Measurements from ENCODE around the gene GPR18. TPM values are rescaled to one million over a fixed set of nuclear protein-coding genes. Genes with fewer than 3 reads are reported as not detected.

GPR18 gene
- total RNA-seq, 1 experiment from 2014 or later = not detected

DNA sequence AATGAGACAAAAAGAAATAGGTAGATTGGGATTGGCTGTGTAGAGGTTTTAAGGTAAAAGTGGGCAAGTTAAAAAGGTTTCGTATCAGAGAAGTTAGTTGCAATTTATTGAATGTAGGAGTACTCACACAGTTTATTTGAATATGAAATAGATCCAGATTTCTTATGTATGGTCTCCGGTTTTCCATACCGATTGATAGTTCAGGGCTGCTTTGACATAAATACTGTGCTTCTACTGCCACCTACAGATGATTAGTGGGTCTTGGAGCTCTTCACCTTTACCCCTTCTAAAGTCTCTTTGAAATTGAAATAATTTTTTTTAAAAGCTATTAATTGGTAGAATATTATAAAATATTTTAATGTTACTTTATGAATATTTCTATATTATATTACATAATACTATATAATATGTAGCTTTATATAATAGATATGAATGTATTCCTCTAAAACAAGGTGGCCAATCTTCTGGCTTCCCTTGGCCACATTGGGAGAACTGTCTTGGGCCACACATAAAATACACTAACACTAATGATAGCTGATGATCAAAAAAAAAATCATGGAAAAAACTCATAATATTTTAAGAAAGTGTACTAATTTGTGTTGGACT is 7.7 kb upstream of the GPR18 start:
- Histone ChIP-seq H3K9me2 (ENCODE audit: insufficient read depth) (no peaks in the 10 kb centered on the region), H4K20me1 (ENCODE audit: insufficient read depth) (peaks cover 35% of the 10 kb centered on the region; the same call in 1 of the 2 replicates), H3K27me3 (ENCODE audit: insufficient read depth, low read depth) (no peaks in the 10 kb centered on the region), H3F3A (ENCODE audit: insufficient read depth, low read depth) (peaks cover 44% of the 10 kb centered on the region), H3K9me3 (ENCODE audit: insufficient read depth, low read depth) (no peaks in the 10 kb centered on the region), H3K4me1 (replicated peaks; ENCODE audit: insufficient read depth) (no peaks in the 10 kb centered on the region), H3K27ac (no peak overlapping the region), H3K36me3 (ENCODE audit: low read depth) (peaks cover 7% of the 10 kb centered on the region; the same call in 1 of the 2 replicates), H2AFZ (no peak overlapping the region), H3K4me3 (no peak overlapping the region), H3K4me2 (no peak overlapping the region), H3K79me2 (ENCODE audit: low read depth) (peaks cover 32% of the 10 kb centered on the region)
- ChIA-PET CTCF (interaction anchor here (0.6 to 1.0 kb wide), 6 partner anchors 67 to 609 kb away, joined by 3 to 8 read pairs (median 4); no protein-coding TSS in a partner anchor), POLR2A (ENCODE audit: unreplicated experiment) (no interaction called here)
- BruUV-seq (replicated peaks) = no TSS peak
- intact Hi-C loops (cut with micrococcal nuclease; ENCODE audit: unreplicated experiment) = loop anchor here (1.0 to 10.0 kb wide), 4 partner anchors 90 to 424 kb away; no protein-coding TSS in a partner anchor
- TF ChIP-seq, protein P1, sequence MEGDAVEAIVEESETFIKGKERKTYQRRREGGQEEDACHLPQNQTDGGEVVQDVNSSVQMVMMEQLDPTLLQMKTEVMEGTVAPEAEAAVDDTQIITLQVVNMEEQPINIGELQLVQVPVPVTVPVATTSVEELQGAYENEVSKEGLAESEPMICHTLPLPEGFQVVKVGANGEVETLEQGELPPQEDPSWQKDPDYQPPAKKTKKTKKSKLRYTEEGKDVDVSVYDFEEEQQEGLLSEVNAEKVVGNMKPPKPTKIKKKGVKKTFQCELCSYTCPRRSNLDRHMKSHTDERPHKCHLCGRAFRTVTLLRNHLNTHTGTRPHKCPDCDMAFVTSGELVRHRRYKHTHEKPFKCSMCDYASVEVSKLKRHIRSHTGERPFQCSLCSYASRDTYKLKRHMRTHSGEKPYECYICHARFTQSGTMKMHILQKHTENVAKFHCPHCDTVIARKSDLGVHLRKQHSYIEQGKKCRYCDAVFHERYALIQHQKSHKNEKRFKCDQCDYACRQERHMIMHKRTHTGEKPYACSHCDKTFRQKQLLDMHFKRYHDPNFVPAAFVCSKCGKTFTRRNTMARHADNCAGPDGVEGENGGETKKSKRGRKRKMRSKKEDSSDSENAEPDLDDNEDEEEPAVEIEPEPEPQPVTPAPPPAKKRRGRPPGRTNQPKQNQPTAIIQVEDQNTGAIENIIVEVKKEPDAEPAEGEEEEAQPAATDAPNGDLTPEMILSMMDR (conservative IDR thresholded peaks at IDR 0.05) = peak; percentile 77
- TF ChIP-seq EZH2 (IDR thresholded peaks at IDR 0.05; ENCODE audit: low read depth) = no peak
- DNase-seq = no peak

DNA sequence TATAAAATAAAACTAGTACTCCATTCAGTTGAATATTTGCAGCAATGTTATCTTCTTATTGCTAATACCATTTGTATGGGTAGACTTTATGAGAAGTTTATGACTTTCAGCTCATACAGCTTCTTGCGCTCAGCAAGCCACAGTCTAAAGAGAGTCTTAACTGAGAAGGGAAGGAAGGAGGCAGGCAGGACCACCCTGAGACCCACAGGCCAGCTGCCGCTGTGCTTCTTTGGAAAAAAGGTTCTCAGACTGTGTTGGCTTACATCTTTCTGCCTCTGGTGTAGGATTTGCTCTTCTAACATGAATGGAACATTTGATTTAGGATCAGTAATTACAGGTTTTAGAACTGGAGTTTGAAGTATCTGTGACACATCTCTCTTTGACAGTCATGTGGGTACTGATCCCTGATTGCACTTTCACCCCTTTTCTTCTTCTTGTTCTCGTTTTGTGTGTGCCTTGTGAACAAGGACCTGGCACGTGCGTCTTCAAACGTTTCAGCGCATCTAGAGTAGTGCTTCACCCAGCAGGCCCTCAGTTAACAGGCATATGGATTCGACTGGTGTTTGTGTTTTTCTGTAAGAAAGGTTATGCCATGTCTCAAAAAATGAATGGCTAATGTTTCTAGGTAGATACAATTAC is 7.1 kb upstream of the GPR18 start:
- Histone ChIP-seq H2AFZ (no peak overlapping the region), H3K79me2 (ENCODE audit: low read depth) (peaks cover 29% of the 10 kb centered on the region), H3K9me3 (ENCODE audit: insufficient read depth, low read depth) (no peaks in the 10 kb centered on the region), H3K4me1 (replicated peaks; ENCODE audit: insufficient read depth) (no peaks in the 10 kb centered on the region), H3K36me3 (ENCODE audit: low read depth) (peaks cover 7% of the 10 kb centered on the region; the same call in 1 of the 2 replicates), H3K4me2 (no peak overlapping the region), H3K27me3 (ENCODE audit: insufficient read depth, low read depth) (no peaks in the 10 kb centered on the region), H3K4me3 (no peak overlapping the region), H4K20me1 (ENCODE audit: insufficient read depth) (peaks cover 35% of the 10 kb centered on the region; the same call in 1 of the 2 replicates), H3F3A (ENCODE audit: insufficient read depth, low read depth) (peaks cover 44% of the 10 kb centered on the region), H3K27ac (peak overlapping the region; percentile 24; the same call in 1 of the 2 replicates), H3K9me2 (ENCODE audit: insufficient read depth) (no peaks in the 10 kb centered on the region)
- BruUV-seq (replicated peaks) = no TSS peak
- intact Hi-C loops (cut with micrococcal nuclease; ENCODE audit: unreplicated experiment) = loop anchor here (5.0 to 10.0 kb wide), 3 partner anchors 180 to 423 kb away; no protein-coding TSS in a partner anchor
- ChIA-PET CTCF (interaction anchor here (0.9 kb wide), 1 partner anchor 89 kb away, joined by 8 read pairs; no protein-coding TSS in a partner anchor), POLR2A (ENCODE audit: unreplicated experiment) (interaction anchor here (0.6 kb wide), 1 partner anchor 615 kb away, joined by 3 read pairs; no protein-coding TSS in a partner anchor)
- TF ChIP-seq EZH2 (IDR thresholded peaks at IDR 0.05; ENCODE audit: low read depth) = no peak
- TF ChIP-seq, protein P1 (conservative IDR thresholded peaks at IDR 0.05) = no peak
- DNase-seq = no peak

DNA sequence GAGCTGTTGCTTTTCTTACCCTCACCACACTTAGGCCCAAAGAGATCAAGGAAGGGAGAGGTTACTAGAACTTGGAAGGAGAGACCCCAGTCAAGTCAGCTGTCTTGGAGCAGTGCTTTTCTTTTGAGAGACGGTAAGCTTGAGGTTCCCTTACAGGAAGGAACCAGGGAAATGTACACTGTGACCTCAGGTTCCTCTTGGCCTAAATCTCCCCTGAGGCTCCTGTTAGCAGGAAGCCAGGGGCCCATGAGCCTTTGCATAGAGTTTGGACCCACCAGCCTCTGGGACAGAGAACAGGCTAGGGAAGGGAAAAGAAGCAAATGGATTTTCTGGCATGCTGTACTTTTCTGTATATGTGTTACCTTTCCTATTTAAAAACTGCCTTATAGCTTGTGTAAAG is 5.9 kb upstream of the GPR18 start:
- ChIA-PET CTCF (interaction anchor here (0.6 to 0.7 kb wide), 2 partner anchors 87 to 637 kb away, joined by 3 to 7 read pairs; no protein-coding TSS in a partner anchor), POLR2A (ENCODE audit: unreplicated experiment) (no interaction called here)
- Histone ChIP-seq H3K9me2 (ENCODE audit: insufficient read depth) (no peaks in the 10 kb centered on the region), H3K9me3 (ENCODE audit: insufficient read depth, low read depth) (no peaks in the 10 kb centered on the region), H3K27me3 (ENCODE audit: insufficient read depth, low read depth) (no peaks in the 10 kb centered on the region), H3F3A (ENCODE audit: insufficient read depth, low read depth) (peaks cover 40% of the 10 kb centered on the region), H3K4me3 (no peak overlapping the region), H3K27ac (peak overlapping the region; percentile 23; the same call in 1 of the 2 replicates), H2AFZ (no peak overlapping the region), H3K36me3 (ENCODE audit: low read depth) (peaks cover 7% of the 10 kb centered on the region; the same call in 1 of the 2 replicates), H3K4me2 (no peak overlapping the region), H4K20me1 (ENCODE audit: insufficient read depth) (peaks cover 30% of the 10 kb centered on the region; the same call in 1 of the 2 replicates), H3K4me1 (replicated peaks; ENCODE audit: insufficient read depth) (no peaks in the 10 kb centered on the region), H3K79me2 (ENCODE audit: low read depth) (peaks cover 22% of the 10 kb centered on the region)
- intact Hi-C loops (cut with micrococcal nuclease; ENCODE audit: unreplicated experiment) = loop anchor here (10.0 kb wide), 2 partner anchors 179 to 219 kb away; no protein-coding TSS in a partner anchor
- no peak for DNase-seq
- no TSS peak for BruUV-seq (replicated peaks)
- TF ChIP-seq, protein P1 (conservative IDR thresholded peaks at IDR 0.05) = no peak
- no peak for TF ChIP-seq EZH2 (IDR thresholded peaks at IDR 0.05; ENCODE audit: low read depth)

All from PC-9 (cell line).